GM12891 (cell line): ENCODE data around the gene GPC6.

Experiments
- PAX5 ChIP-seq: IDR thresholded peaks from 2 replicates; pipeline ENCODE4 v1.6.1; 2011; ENCODE audit warnings: low read length, moderate library complexity, mild to moderate bottlenecking; ENCODE audit not compliant: insufficient read depth, severe bottlenecking
- POLR2A ChIP-seq: IDR thresholded peaks from 2 replicates; pipeline ENCODE4 v1.6.1; 2011; ENCODE audit warnings: low read depth, low read length, control low read depth
- POLR2AphosphoS5 ChIP-seq: IDR thresholded peaks from 2 replicates; pipeline ENCODE4 v1.6.1; 2011; ENCODE audit warnings: low read depth, low read length, control low read depth
- SPI1 ChIP-seq: IDR thresholded peaks from 2 replicates; pipeline ENCODE4 v1.6.1; 2011; ENCODE audit warnings: low read depth, low read length, control low read depth
- TAF1 ChIP-seq: IDR thresholded peaks from 2 replicates; pipeline ENCODE4 v1.6.1; 2011; ENCODE audit warnings: low read depth, low read length, control low read depth

- TF ChIP-seq POLR2AphosphoS5 (no peak), POLR2A (no peak), TAF1 (no peak), SPI1 (no peak), PAX5 (no peak)
These were observed 1155.9 kb downstream of the GPC6 start for GRCh38 chr13:94382517-94382916.
